ENCODE measurements around the gene TK1.
"Not testable (repeated sequence)": the region's sequence is repeated elsewhere in the genome, so short reads cannot be mapped to it uniquely, and the experiment has no call there.

TK1 gene, protein sequence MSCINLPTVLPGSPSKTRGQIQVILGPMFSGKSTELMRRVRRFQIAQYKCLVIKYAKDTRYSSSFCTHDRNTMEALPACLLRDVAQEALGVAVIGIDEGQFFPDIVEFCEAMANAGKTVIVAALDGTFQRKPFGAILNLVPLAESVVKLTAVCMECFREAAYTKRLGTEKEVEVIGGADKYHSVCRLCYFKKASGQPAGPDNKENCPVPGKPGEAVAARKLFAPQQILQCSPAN

DNA sequence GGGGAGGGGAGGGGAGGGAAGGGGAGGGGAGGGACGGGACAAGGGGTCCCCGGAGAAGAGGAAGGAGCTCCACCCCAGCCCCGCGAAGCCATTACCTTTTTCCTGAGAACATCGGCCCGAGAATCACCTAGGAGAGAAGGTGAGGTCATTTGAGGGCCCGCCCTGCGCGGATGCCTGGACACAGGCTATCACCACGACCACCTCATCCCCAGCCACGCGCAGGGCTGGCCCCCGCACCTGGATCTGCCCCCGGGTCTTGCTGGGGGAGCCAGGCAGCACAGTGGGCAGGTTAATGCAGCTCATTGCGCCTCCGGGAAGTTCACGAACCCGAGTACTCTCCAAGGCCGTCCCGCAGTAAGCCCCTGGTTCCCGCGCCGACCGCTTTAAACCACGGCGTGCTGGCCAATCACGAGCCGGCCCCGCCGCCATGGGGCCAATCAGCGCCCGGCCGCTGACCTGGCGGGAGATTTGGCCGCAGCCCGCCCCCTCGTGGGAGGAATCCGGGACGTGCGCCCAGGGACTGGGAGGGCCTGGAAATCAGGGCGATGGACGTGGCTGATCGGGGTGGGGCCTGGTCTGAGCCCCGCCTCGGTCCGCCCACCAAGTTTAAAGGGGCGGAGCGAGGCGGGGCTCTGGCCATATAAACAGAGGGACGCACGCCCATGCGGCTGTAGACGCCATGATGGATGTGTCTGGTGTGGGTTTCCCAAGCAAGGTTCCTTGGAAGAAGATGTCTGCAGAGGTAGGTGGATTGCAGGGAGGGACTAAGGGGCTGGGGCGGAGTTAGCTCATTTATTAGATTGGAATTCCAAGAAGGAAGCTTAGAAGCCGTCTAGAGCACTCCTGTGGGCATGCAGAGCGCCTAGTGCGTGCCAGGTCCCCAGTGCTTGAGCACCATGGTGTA, at the start of gene TK1, which contains the start of gene AFMID:
TK1 (minus strand) TSS at position 361 of the 904 bp plus-strand sequence; CDS start at position 303, 58 bp downstream.
AFMID (plus strand) TSS at position 671 of the 904 bp plus-strand sequence; CDS start at position 680, 9 bp downstream.
- peak within 1 kb of the TSS; percentile 79 for H3K4me3 ChIP-seq (ENCODE audit: low read depth, low read length)
- H3K9me3 ChIP-seq (ENCODE audit: control insufficient read depth, insufficient read depth, low read length) = no peaks in the 10 kb centered on the region
- H3K27me3 ChIP-seq (ENCODE audit: control insufficient read depth, insufficient read depth, low read length) = no peaks in the 10 kb centered on the region
- H3K4me1 ChIP-seq (ENCODE audit: control insufficient read depth, insufficient read depth, low read length) = peaks cover 7% of the 10 kb centered on the region
- peak within 1 kb of the TSS; percentile 81 for H3K9ac ChIP-seq (ENCODE audit: low read depth, low read length)
- peaks cover 27% of the 10 kb centered on the region for H3K36me3 ChIP-seq (ENCODE audit: control insufficient read depth, insufficient read depth, low read length)

DNA sequence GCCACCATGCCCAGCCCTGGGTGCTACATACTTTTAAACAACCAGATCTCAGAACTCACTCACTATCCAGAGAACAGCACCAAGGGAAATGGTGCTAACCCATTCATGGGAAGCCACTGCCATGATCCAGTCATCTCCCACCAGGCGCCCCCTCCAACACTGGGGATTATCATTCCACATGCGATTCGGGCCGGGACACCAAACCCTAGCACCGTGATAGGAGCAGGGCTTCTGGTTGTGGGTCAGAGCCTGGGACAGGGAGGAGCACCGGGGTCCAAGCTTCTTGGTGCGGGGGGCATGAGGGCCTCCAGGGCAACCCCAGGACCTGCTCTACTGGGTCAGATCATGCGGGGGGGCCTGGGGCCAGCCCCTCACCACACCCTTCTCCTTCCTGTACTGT, 49.0 kb upstream of the TK1 start:
- H3K27me3 ChIP-seq (ENCODE audit: control insufficient read depth, insufficient read depth, low read length) = peaks cover 17% of the 10 kb centered on the region
- no peak overlapping the region for H3K4me3 ChIP-seq (ENCODE audit: low read depth, low read length)
- H3K4me1 ChIP-seq (ENCODE audit: control insufficient read depth, insufficient read depth, low read length) = no peaks in the 10 kb centered on the region
- no peak overlapping the region for H3K9ac ChIP-seq (ENCODE audit: low read depth, low read length)
- no peaks in the 10 kb centered on the region for H3K36me3 ChIP-seq (ENCODE audit: control insufficient read depth, insufficient read depth, low read length)
- H3K9me3 ChIP-seq (ENCODE audit: control insufficient read depth, insufficient read depth, low read length) = no peaks in the 10 kb centered on the region

DNA sequence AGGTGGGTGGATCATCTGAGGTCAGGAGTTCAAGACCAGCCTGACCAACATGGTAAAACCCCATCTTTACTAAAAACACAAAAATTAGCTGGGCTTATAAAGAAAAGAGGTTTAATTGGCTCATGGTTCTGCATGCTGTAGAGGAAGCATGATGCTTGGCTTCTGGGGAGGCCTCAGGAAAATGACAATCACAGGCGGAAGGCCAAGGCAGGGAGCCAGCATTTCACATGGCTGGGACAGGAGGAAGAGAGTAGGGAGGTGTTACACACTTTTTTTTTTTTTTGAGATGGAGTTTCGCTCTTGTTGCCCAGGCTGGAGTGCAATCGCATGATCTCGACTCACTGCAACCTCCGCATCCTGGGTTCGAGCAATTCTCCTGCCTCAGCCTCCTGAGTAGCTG, 48.2 kb upstream of the TK1 start:
- H3K9me3 ChIP-seq (ENCODE audit: control insufficient read depth, insufficient read depth, low read length); H3K36me3 ChIP-seq (ENCODE audit: control insufficient read depth, insufficient read depth, low read length); H3K4me3 ChIP-seq (ENCODE audit: low read depth, low read length); H3K9ac ChIP-seq (ENCODE audit: low read depth, low read length); H3K4me1 ChIP-seq (ENCODE audit: control insufficient read depth, insufficient read depth, low read length): not testable (repeated sequence)
- H3K27me3 ChIP-seq (ENCODE audit: control insufficient read depth, insufficient read depth, low read length) = peaks cover 22% of the 10 kb centered on the region

DNA sequence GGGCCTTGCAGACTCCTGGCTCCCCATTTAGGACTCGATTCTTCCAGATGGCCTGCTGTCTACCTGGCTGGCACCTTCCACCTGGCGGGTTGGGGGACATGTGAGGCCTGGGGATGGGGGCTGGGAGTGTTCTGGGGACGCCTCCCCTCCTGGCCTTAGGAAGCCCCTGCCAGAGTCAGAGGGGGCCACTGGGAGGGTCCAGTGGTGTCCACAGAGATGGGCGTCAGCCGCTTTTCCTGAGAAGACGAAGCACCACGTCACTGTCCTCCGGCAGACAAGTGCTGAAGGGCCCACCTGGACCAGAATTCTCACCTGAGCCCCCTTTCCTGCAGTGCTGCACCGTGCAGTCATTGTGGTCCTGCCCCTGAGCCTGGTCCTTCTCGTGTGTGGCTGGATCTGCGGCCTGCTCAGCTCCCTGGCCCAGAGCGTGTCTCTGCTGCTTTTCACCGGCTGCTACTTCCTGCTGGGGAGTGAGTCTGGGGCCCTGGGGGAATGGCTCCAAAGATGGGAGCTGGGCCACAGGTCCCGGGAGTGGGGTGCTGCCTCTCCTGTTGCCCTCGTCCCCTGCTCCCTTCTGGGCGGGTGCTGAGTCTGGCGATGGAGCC, 47.5 kb upstream of the TK1 start:
- Histone ChIP-seq H3K9me3 (ENCODE audit: control insufficient read depth, insufficient read depth, low read length) (no peaks in the 10 kb centered on the region), H3K4me3 (ENCODE audit: low read depth, low read length) (no peak overlapping the region), H3K36me3 (ENCODE audit: control insufficient read depth, insufficient read depth, low read length) (no peaks in the 10 kb centered on the region), H3K27me3 (ENCODE audit: control insufficient read depth, insufficient read depth, low read length) (peaks cover 23% of the 10 kb centered on the region), H3K4me1 (ENCODE audit: control insufficient read depth, insufficient read depth, low read length) (no peaks in the 10 kb centered on the region), H3K9ac (ENCODE audit: low read depth, low read length) (no peak overlapping the region)

DNA sequence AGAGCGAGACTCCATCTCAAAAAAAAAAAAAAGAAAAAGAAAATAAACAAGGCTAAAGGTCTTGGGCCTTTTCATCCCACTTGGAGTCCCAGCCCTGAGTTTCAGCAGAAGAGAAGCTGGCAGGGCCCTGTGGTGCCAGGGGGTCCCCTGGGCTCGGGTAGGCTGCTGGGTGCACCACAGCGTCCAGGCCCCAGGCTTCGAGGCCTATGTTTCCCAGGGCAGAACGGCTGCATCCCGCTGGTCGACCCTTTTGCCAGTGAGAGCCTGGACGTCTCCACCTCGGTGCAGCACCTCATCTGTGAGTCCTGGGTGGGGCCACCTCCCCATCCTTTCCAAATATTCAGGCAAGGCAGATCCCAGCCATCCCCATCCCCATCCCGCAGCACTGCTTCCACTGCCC, 46.8 kb upstream of the TK1 start:
- H3K9me3 ChIP-seq (ENCODE audit: control insufficient read depth, insufficient read depth, low read length) = no peaks in the 10 kb centered on the region
- peaks cover 23% of the 10 kb centered on the region for H3K27me3 ChIP-seq (ENCODE audit: control insufficient read depth, insufficient read depth, low read length)
- H3K4me1 ChIP-seq (ENCODE audit: control insufficient read depth, insufficient read depth, low read length) = no peaks in the 10 kb centered on the region
- H3K9ac ChIP-seq (ENCODE audit: low read depth, low read length) = no peak overlapping the region
- no peak overlapping the region for H3K4me3 ChIP-seq (ENCODE audit: low read depth, low read length)
- H3K36me3 ChIP-seq (ENCODE audit: control insufficient read depth, insufficient read depth, low read length) = no peaks in the 10 kb centered on the region

DNA sequence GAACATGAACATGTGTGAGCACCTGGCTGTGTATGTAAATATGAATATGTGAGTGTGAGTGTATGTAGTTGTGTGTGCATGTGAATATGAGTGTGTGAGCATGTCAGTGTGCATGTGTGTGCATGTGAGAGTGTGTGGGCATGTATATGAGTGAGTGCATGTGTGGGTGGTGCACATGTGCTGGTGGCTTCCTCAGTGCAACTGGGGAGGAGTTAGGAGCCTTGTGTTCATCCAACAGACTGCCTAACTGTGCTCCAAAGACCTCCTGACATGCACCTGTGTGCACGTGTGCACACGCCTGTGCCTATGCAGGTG, 46.0 kb upstream of the TK1 start:
- H3K4me1 ChIP-seq (ENCODE audit: control insufficient read depth, insufficient read depth, low read length) = no peaks in the 10 kb centered on the region
- no peak overlapping the region for H3K9ac ChIP-seq (ENCODE audit: low read depth, low read length)
- no peak overlapping the region for H3K4me3 ChIP-seq (ENCODE audit: low read depth, low read length)
- H3K36me3 ChIP-seq (ENCODE audit: control insufficient read depth, insufficient read depth, low read length) = no peaks in the 10 kb centered on the region
- peaks cover 23% of the 10 kb centered on the region for H3K27me3 ChIP-seq (ENCODE audit: control insufficient read depth, insufficient read depth, low read length)
- H3K9me3 ChIP-seq (ENCODE audit: control insufficient read depth, insufficient read depth, low read length) = no peaks in the 10 kb centered on the region

DNA sequence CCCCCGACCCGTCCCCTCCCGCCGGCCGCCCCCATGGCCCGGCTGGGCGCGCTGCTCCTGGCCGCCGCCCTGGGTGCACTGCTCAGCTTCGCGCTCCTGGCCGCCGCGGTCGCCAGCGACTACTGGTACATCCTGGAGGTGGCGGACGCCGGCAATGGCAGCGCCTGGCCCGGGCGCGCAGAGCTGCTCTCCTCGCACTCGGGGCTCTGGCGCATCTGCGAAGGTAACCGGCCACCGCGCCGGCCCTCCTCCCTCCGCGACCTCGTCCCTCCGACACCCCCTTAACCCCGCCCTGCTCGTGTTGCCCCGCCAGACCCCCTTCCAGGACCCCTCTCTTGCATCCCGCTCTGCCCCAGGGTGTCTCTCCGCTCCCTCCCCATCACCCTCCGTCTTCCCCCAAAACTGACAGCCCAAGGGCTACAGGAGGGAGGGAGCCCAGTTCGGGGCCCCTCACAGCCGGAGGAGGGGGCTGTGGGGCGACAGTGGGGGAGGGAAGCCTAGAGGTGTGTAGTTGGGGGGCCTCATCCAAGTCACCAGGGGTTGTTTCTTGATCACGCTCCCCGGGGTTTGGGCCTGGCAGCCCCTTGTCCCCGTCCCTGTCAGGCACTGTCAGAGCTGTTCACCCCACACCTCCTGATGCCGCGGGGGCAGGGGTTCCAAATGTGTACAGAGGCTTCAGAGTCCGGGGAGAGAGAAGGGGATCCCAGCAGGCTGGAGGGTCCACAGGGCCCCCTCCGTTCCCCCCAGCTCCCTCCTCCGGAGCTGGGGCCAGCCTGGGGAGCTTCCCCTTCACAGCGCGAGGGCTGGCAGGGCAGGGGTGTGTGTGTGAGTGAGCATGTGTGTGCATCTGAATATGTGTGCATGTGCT, 45.4 kb upstream of the TK1 start:
- H3K4me3 ChIP-seq (ENCODE audit: low read depth, low read length) = peak overlapping the region; percentile 50
- no peaks in the 10 kb centered on the region for H3K36me3 ChIP-seq (ENCODE audit: control insufficient read depth, insufficient read depth, low read length)
- H3K9ac ChIP-seq (ENCODE audit: low read depth, low read length) = no peak overlapping the region
- H3K27me3 ChIP-seq (ENCODE audit: control insufficient read depth, insufficient read depth, low read length) = peaks cover 23% of the 10 kb centered on the region
- no peaks in the 10 kb centered on the region for H3K4me1 ChIP-seq (ENCODE audit: control insufficient read depth, insufficient read depth, low read length)
- no peaks in the 10 kb centered on the region for H3K9me3 ChIP-seq (ENCODE audit: control insufficient read depth, insufficient read depth, low read length)

DNA sequence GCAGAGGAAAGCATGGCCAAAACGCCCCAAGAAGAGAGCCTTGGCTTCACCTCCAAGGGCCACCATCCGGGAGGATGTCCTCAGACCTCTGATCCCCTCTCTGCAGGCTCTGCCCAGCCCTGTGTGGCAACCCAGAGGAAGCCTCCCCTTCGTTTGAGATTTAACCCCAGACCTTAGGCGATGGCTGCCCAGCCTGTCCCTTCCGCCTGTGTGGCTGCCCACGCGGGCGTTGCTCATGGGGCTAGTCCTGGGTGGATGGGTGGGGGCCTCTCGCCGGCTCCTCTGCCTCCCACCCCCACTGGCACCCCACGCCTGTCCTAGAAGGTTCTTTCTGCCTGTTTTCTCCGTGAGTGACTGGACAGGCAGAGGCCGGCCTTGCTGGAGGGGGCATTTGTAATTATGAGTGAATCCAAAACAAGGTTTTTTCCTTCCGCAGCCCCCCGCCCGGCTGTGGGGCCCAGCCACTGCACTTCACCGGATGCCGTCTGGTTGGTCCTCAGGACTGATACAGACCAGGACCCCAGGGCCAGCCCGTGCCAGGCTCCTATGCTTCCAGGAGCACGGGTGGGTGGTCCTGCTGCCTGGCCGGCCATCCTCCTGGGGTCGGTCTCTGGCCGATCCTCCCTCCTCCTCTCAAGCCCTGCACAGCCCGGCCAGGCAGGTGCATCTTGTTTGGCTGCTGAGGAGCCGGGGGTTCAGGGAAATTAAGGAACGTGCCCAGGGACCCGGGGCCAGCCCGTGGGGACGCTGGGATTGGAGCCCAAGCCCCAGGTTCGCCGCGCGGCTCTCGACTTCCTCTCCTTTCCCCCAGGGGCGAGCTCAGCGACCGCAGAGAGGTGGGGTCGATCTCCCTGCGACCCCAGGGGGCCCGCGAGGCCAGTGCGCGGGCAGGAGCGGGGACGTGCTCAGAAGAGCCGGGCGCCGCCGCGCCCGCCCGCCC, 44.4 kb upstream of the TK1 start, which contains the start of gene TMEM235:
TMEM235 (plus strand) TSS at position 636 of the 940 bp plus-strand sequence. CDS start 393 bp downstream, outside the sequence.
- Histone ChIP-seq H3K9ac (ENCODE audit: low read depth, low read length) (no peak within 1 kb of the TSS), H3K27me3 (ENCODE audit: control insufficient read depth, insufficient read depth, low read length) (peaks cover 23% of the 10 kb centered on the region), H3K36me3 (ENCODE audit: control insufficient read depth, insufficient read depth, low read length) (no peaks in the 10 kb centered on the region), H3K9me3 (ENCODE audit: control insufficient read depth, insufficient read depth, low read length) (no peaks in the 10 kb centered on the region), H3K4me3 (ENCODE audit: low read depth, low read length) (peak within 1 kb of the TSS; percentile 50), H3K4me1 (ENCODE audit: control insufficient read depth, insufficient read depth, low read length) (no peaks in the 10 kb centered on the region)

DNA sequence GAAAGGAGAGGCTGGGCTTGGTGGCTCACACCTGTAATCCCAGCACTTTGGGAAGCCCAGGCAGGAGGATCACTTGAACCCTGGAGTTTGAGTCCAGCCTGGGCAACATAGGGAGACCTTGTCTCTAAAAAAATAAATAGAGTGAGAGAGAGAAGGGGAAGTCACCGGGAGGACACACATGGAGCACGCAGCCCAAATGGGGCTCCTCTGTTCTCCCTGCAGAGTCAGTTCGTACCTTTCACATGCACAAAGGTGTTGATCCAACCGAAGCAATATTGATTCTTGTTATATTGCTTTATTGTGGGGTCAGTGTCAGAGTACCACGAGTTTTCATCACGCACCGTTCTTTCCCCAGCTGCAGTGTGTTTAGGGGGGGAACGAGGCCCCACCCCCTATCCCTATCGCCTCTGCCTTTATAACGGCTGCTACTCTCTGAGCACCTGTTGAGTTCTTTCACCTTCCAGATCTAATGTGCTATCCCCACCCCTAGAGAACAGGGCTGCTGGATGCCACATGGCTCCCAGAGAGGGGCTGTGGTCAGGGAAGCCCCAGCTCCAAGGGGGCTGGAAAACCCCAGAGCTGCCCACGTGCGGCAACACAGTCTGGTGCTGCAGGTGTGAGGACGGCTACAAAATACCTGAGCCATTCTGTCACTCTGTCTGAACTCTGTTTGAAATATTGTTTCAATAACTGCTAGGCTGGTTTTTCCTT, 43.6 kb upstream of the TK1 start:
- H3K9ac ChIP-seq (ENCODE audit: low read depth, low read length) = no peak overlapping the region
- H3K36me3 ChIP-seq (ENCODE audit: control insufficient read depth, insufficient read depth, low read length) = no peaks in the 10 kb centered on the region
- H3K9me3 ChIP-seq (ENCODE audit: control insufficient read depth, insufficient read depth, low read length) = no peaks in the 10 kb centered on the region
- H3K4me3 ChIP-seq (ENCODE audit: low read depth, low read length) = no peak overlapping the region
- H3K4me1 ChIP-seq (ENCODE audit: control insufficient read depth, insufficient read depth, low read length) = no peaks in the 10 kb centered on the region
- peaks cover 23% of the 10 kb centered on the region for H3K27me3 ChIP-seq (ENCODE audit: control insufficient read depth, insufficient read depth, low read length)

DNA sequence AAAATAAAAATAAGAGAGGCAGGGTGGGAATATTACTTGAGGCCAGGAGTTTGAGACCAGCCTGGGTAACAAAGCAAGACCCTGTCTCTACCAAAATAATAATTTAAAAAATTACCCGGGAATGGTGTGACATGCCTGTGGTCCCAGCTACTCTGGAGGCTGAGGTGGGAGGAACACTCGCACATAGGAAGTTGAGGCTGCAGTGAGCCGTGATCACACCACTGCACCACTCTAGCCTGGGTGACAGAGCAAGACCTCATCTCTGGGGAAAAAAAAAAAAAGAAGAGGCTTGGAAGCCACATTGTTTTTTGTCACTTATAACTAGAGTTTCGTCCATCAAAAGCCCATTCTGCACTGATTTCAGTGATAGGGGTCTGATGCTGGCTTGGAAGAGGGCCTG, 41.3 kb upstream of the TK1 start:
- H3K9me3 ChIP-seq (ENCODE audit: control insufficient read depth, insufficient read depth, low read length) = no peaks in the 10 kb centered on the region

More for the DNA sequence above, 41.3 kb upstream of the TK1 start:
- H3K27me3 ChIP-seq (ENCODE audit: control insufficient read depth, insufficient read depth, low read length) = peaks cover 23% of the 10 kb centered on the region
- no peak overlapping the region for H3K4me3 ChIP-seq (ENCODE audit: low read depth, low read length)
- no peak overlapping the region for H3K9ac ChIP-seq (ENCODE audit: low read depth, low read length)
- peaks cover 4% of the 10 kb centered on the region for H3K36me3 ChIP-seq (ENCODE audit: control insufficient read depth, insufficient read depth, low read length)
- H3K4me1 ChIP-seq (ENCODE audit: control insufficient read depth, insufficient read depth, low read length) = no peaks in the 10 kb centered on the region
